Islet of Langerhans (tissue), 1 donor: ENCODE measurements around the gene PEX3.

Experiments used
- FAIRE-seq: peaks from one replicate; lab custom pipeline; 2011; peaks lifted over from hg19 to GRCh38; lab: Jason Lieb, UNC

The PEX3 gene

GRCh38 chr6:143539734-143540133, 89.1 kb downstream of the PEX3 start:
- FAIRE-seq: no peak

DNA sequence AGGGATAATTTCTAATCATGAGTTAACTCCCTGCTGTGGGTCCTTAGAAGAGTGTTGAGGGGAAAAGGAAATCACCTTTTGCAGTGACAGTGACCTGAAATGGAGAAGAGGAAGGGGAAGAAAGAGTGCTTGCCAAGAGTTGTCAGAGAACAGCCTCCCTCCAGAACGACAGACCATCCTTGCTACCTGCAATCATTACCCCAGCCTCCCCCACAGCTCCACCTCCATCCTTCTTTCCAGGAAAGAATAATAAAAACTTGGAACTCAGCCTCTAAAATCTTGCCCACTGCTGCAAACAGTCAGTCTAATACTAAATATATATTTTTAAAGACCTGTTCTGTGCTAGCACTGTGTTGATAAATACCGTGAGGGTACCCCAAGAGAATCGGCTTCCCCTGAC, 89.6 kb downstream of the PEX3 start:
- FAIRE-seq: no peak
